Neural cell (in vitro differentiated cells): ENCODE results near the gene ZNF747. TPM values are rescaled to one million over a fixed set of nuclear protein-coding genes. Genes with fewer than 3 reads are reported as not detected.

ENCODE experiments used
- H2AFZ ChIP-seq: fragments of 200-600, 300-800 bp; sonication (generic), shearing (Covaris generic); 2 replicates; pipeline ENCODE4 v1.6.0; 2014; ENCODE audit warnings: low read depth, mild to moderate bottlenecking, antibody characterized with exemption, low read length, moderate library complexity
- H3F3A ChIP-seq: fragments of 200-600 bp; shearing (Covaris generic); 2 replicates; pipeline ENCODE4 v1.6.1; 2016; ENCODE audit warnings: mild to moderate bottlenecking, moderate library complexity, mixed read lengths, antibody characterized with exemption, low read length; ENCODE audit not compliant: insufficient read depth, poor library complexity, severe bottlenecking
- H3K27ac ChIP-seq: fragments of 200-600, 300-800 bp; sonication (generic), shearing (Covaris generic); 2 replicates; pipeline ENCODE4 v1.5.1; 2014; ENCODE audit warnings: mild to moderate bottlenecking, low read length, moderate library complexity
- H3K27me3 ChIP-seq: fragments of 300-800, 200-600 bp; sonication (generic), shearing (Covaris generic); 2 replicates; pipeline ENCODE4 v1.6.0; 2014; ENCODE audit warnings: mild to moderate bottlenecking, low read depth, low read length, moderate library complexity; ENCODE audit not compliant: insufficient read depth
- H3K36me3 ChIP-seq: fragments of 300-800, 200-600 bp; sonication (generic), shearing (Covaris generic); 2 replicates; pipeline ENCODE4 v1.5.1; 2014; ENCODE audit warnings: mild to moderate bottlenecking, antibody characterized with exemption, low read length, moderate library complexity; ENCODE audit not compliant: insufficient read depth
- H3K4me2 ChIP-seq: fragments of 300-800, 200-600 bp; sonication (generic), shearing (Covaris generic); 2 replicates; pipeline ENCODE4 v1.6.0; 2014; ENCODE audit warnings: mild to moderate bottlenecking, low read length
- H3K4me3 ChIP-seq: fragments of 300-800, 200-600 bp; sonication (generic), shearing (Covaris generic); 2 replicates; pipeline ENCODE4 v1.5.1; 2014; ENCODE audit warnings: mild to moderate bottlenecking, low read length, moderate library complexity
- H3K79me2 ChIP-seq: fragments of 200-600 bp; shearing (Covaris generic); replicated peaks from 2 replicates; pipeline ENCODE4 v1.6.0; 2014; ENCODE audit warnings: mild to moderate bottlenecking, low read length, moderate library complexity; ENCODE audit not compliant: insufficient read depth
- H3K9ac ChIP-seq: fragments of 300-800, 200-600 bp; sonication (generic), shearing (Covaris generic); 2 replicates; pipeline ENCODE4 v1.6.1; 2016; ENCODE audit warnings: mild to moderate bottlenecking, low read length, mixed read lengths
- H3K9me2 ChIP-seq: fragments of 200-600 bp; shearing (Covaris generic); 2 replicates; pipeline ENCODE4 v1.6.1; 2016; ENCODE audit warnings: mild to moderate bottlenecking, low read length, mixed read lengths; ENCODE audit not compliant: insufficient read depth
- H3K9me3 ChIP-seq: fragments of 200-600, 300-800 bp; sonication (generic), shearing (Covaris generic); 2 replicates; pipeline ENCODE4 v1.6.1; 2016; ENCODE audit warnings: mild to moderate bottlenecking, mixed run types, low read length, moderate library complexity, mixed read lengths
- H4K20me1 ChIP-seq: fragments of 200-600 bp; shearing (Covaris generic); 2 replicates; pipeline ENCODE4 v1.6.1; 2016; ENCODE audit warnings: mild to moderate bottlenecking, mixed run types; ENCODE audit not compliant: insufficient read depth
- CTCF ChIP-seq: fragments of 450-650 bp; IDR thresholded peaks from 2 replicates; pipeline ENCODE4 v1.5.1; 2014; ENCODE audit warnings: antibody characterized with exemption, mild to moderate bottlenecking, moderate library complexity; ENCODE audit not compliant: poor library complexity, severe bottlenecking
- EP300 ChIP-seq: fragments of 450-650 bp; conservative IDR thresholded peaks from 2 replicates; pipeline ENCODE4 v1.6.1; 2014; ENCODE audit warnings: antibody characterized with exemption, mild to moderate bottlenecking, moderate library complexity; ENCODE audit not compliant: poor library complexity, severe bottlenecking
- EZH2 ChIP-seq: fragments of 200-600, 300-800 bp; shearing (Covaris generic), sonication (generic); IDR thresholded peaks from 2 replicates; pipeline ENCODE4 v1.6.1; 2014; ENCODE audit warnings: antibody characterized with exemption, low read length, borderline replicate concordance, mild to moderate bottlenecking; ENCODE audit not compliant: insufficient read depth, poor library complexity, severe bottlenecking
- MXI1 ChIP-seq: fragments of 450-650 bp; conservative IDR thresholded peaks from 2 replicates; pipeline ENCODE4 v1.6.1; 2014; ENCODE audit warnings: antibody characterized with exemption, mild to moderate bottlenecking; ENCODE audit not compliant: poor library complexity, severe bottlenecking
- POLR2AphosphoS5 ChIP-seq: IDR thresholded peaks from 2 replicates; pipeline ENCODE4 v1.6.1; 2012
- RAD21 ChIP-seq: fragments of 450-650 bp; conservative IDR thresholded peaks from 2 replicates; pipeline ENCODE4 v1.6.1; 2014; ENCODE audit warnings: antibody characterized with exemption, mild to moderate bottlenecking, moderate library complexity
- SMC3 ChIP-seq: fragments of 450-650 bp; conservative IDR thresholded peaks from 2 replicates; pipeline ENCODE4 v1.6.1; 2014; ENCODE audit warnings: antibody characterized with exemption, mild to moderate bottlenecking, moderate library complexity; ENCODE audit not compliant: poor library complexity
- TAF1 ChIP-seq: IDR thresholded peaks from 2 replicates; pipeline ENCODE4 v1.6.1; 2012; ENCODE audit warnings: low read depth
- polyA plus RNA-seq: library from polyadenylated mRNA; depleted of rRNA; stranded (reverse); fragments of >200 nt; gene quantifications from 2 replicates; pipeline ENCODE4 v1.2.3, GENCODE V29; 2014
- TF ChIP-seq, protein P1 (sequence below): IDR thresholded peaks from 2 replicates; pipeline ENCODE4 v1.6.1; 2012; ENCODE audit warnings: borderline replicate concordance

Gene ZNF747
- polyA plus RNA-seq, 1 donor from 2014 or later, result 5.7 TPM

GRCh38 chr16:30553393-30553899 lies 18.8 kb upstream of the ZNF747 start:
- Histone ChIP-seq H4K20me1 (no peaks in the 10 kb centered on the region), H3K4me3 (no peak overlapping the region), H3K36me3 (no peaks in the 10 kb centered on the region), H3F3A (no peaks in the 10 kb centered on the region), H3K4me2 (no peak overlapping the region), H3K9me3 (no peaks in the 10 kb centered on the region), H3K9ac (no peak overlapping the region), H2AFZ (no peak overlapping the region), H3K27me3 (no peaks in the 10 kb centered on the region), H3K27ac (no peak overlapping the region), H3K9me2 (no peaks in the 10 kb centered on the region), H3K79me2 (peaks cover 7% of the 10 kb centered on the region)
- no peak for TF ChIP-seq SMC3
- no peak for TF ChIP-seq MXI1
- TF ChIP-seq CTCF, result no peak
- TF ChIP-seq, protein P1, sequence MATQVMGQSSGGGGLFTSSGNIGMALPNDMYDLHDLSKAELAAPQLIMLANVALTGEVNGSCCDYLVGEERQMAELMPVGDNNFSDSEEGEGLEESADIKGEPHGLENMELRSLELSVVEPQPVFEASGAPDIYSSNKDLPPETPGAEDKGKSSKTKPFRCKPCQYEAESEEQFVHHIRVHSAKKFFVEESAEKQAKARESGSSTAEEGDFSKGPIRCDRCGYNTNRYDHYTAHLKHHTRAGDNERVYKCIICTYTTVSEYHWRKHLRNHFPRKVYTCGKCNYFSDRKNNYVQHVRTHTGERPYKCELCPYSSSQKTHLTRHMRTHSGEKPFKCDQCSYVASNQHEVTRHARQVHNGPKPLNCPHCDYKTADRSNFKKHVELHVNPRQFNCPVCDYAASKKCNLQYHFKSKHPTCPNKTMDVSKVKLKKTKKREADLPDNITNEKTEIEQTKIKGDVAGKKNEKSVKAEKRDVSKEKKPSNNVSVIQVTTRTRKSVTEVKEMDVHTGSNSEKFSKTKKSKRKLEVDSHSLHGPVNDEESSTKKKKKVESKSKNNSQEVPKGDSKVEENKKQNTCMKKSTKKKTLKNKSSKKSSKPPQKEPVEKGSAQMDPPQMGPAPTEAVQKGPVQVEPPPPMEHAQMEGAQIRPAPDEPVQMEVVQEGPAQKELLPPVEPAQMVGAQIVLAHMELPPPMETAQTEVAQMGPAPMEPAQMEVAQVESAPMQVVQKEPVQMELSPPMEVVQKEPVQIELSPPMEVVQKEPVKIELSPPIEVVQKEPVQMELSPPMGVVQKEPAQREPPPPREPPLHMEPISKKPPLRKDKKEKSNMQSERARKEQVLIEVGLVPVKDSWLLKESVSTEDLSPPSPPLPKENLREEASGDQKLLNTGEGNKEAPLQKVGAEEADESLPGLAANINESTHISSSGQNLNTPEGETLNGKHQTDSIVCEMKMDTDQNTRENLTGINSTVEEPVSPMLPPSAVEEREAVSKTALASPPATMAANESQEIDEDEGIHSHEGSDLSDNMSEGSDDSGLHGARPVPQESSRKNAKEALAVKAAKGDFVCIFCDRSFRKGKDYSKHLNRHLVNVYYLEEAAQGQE, result no peak
- no peak for TF ChIP-seq TAF1
- no peak for TF ChIP-seq RAD21
- no peak for TF ChIP-seq POLR2AphosphoS5
- no peak for TF ChIP-seq EP300
- no peak for TF ChIP-seq EZH2

DNA sequence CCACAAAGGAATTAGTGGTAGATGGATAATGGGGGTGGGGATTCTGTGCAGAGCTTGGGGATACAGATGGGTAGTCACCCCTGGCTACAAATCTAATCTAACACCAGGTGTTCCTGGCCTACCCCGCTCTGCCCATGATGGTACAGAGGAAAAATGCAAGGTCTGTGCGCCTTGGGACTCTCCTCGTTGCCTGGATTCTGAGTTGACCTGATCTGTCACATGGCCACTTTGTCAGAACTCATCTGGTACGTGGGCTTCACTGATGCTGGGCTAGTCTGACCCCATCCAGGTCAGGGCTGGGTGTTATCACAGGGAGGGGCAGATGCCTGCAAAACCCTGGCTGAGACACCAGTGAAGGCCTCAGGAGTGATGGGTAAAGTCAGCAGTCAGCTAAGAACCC lies 18.3 kb upstream of the ZNF747 start:
- Histone ChIP-seq H3F3A (no peaks in the 10 kb centered on the region), H3K4me3 (no peak overlapping the region), H3K9ac (no peak overlapping the region), H3K4me2 (no peak overlapping the region), H4K20me1 (no peaks in the 10 kb centered on the region), H3K27me3 (no peaks in the 10 kb centered on the region), H3K9me3 (no peaks in the 10 kb centered on the region), H2AFZ (no peak overlapping the region), H3K9me2 (no peaks in the 10 kb centered on the region), H3K27ac (no peak overlapping the region), H3K79me2 (peaks cover 7% of the 10 kb centered on the region), H3K36me3 (no peaks in the 10 kb centered on the region)
- no peak for TF ChIP-seq CTCF
- TF ChIP-seq, protein P1, result no peak
- no peak for TF ChIP-seq POLR2AphosphoS5
- TF ChIP-seq TAF1, result no peak
- TF ChIP-seq EZH2, result no peak
- TF ChIP-seq EP300, result no peak
